ENCODE measurements around the gene PRXL2B.

Gene PRXL2B

GRCh38 chr1:2633366-2633935 lies 46.9 kb downstream of the PRXL2B start:
- in situ Hi-C loops (cut with MboI; ENCODE audit: low sequenced_read_pairs), result no loop called here

GRCh38 chr1:2633936-2634491 lies 47.4 kb downstream of the PRXL2B start:
- in situ Hi-C loops (cut with MboI; ENCODE audit: low sequenced_read_pairs), result no loop called here

GRCh38 chr1:2635361-2636010 lies 48.9 kb downstream of the PRXL2B start:
- in situ Hi-C loops (cut with MboI; ENCODE audit: low sequenced_read_pairs), result no loop called here

- in situ Hi-C loops (cut with MboI; ENCODE audit: low sequenced_read_pairs), result no loop called here
These were observed 50.2 kb downstream of the PRXL2B start for GRCh38 chr1:2636733-2637132.

GRCh38 chr1:2637442-2638145 lies 51.0 kb downstream of the PRXL2B start:
- in situ Hi-C loops (cut with MboI; ENCODE audit: low sequenced_read_pairs), result no loop called here

GRCh38 chr1:2638466-2639115 lies 52.0 kb downstream of the PRXL2B start:
- in situ Hi-C loops (cut with MboI; ENCODE audit: low sequenced_read_pairs), result no loop called here

- in situ Hi-C loops (cut with MboI; ENCODE audit: low sequenced_read_pairs), result no loop called here
These were observed 52.6 kb downstream of the PRXL2B start for GRCh38 chr1:2639203-2639602.

GRCh38 chr1:2639607-2640521 lies 53.3 kb downstream of the PRXL2B start:
- in situ Hi-C loops (cut with MboI; ENCODE audit: low sequenced_read_pairs), result no loop called here

- in situ Hi-C loops (cut with MboI; ENCODE audit: low sequenced_read_pairs), result no loop called here
These were observed 54.0 kb downstream of the PRXL2B start for GRCh38 chr1:2640626-2641025.

Measured in hTERT RPE-1 (cell line).